HepG2 (cell line): ENCODE results near the gene TMEM267. TPM values are rescaled to one million over a fixed set of nuclear protein-coding genes. Genes with fewer than 3 reads are reported as not detected.

Experiments used
- ATAC-seq: fragments of 200-7000 bp; cut with Tn5 transposase; 3 replicates; pipeline ENCODE4 v1.9.1; 2020; ENCODE audit warnings: mild to moderate bottlenecking, moderate library complexity
- BruUV-seq: library from RNA; stranded (reverse); fragments of 400-500 nt; replicated peaks from 2 replicates; lab custom pipeline; 2021; lab: Mats Ljungman, UMichigan
- CTCF ChIA-PET: fragments of 300-600 bp; formaldehyde crosslinking; extraction: SDS; loops from one replicate; lab custom pipeline; 2021; ENCODE audit warnings: low total read pairs, inconsistent platforms, low intra/inter-chr PET ratio; lab: Yijun Ruan, JAX
- POLR2A ChIA-PET: fragments of 350-600 bp; sonication (Branson Sonifier 250); formaldehyde crosslinking; loops from one replicate; lab custom pipeline; 2020; ENCODE audit warnings: antibody characterized with exemption, inconsistent platforms; lab: Yijun Ruan, JAX
- DNase-seq: peaks from one replicate; pipeline ENCODE4 v3.0.0-alpha.2; 2015; ENCODE audit warnings: low spot score
- FAIRE-seq: peaks from 3 replicates; lab custom pipeline; 2011; peaks lifted over from hg19 to GRCh38; lab: Jason Lieb, UNC
- H2AFZ ChIP-seq: one replicate; pipeline ENCODE4 v1.6.1; 2011; ENCODE audit warnings: low read length, inconsistent platforms
- H3K27ac ChIP-seq: fragments of 300-600 bp; 3 replicates; pipeline ENCODE4 v1.8.0; 2011; ENCODE audit warnings: mixed run types, mild to moderate bottlenecking, mixed read lengths, low read length, inconsistent platforms; ENCODE audit not compliant: insufficient read depth; ENCODE audit errors: extremely low read length
- H3K27me3 ChIP-seq, 2 experiments: fragments of 200-600 bp in 1 of 2; 2 replicates in 1 of 2; 3 replicates in 1 of 2; pipeline versions ENCODE4 v1.6.0 to v1.8.0; 2011; ENCODE audit warnings: low read length in 2 of 2, mild to moderate bottlenecking in 2 of 2, moderate library complexity in 2 of 2, inconsistent platforms in 1 of 2; ENCODE audit not compliant: insufficient read depth in 2 of 2, control insufficient read depth in 1 of 2
- H3K36me3 ChIP-seq, 2 experiments: fragments of 200-600 bp in 1 of 2; replicated peaks in 1 of 2; 2 replicates in 1 of 2; 3 replicates in 1 of 2; pipeline versions ENCODE4 v1.5.1 to v1.8.0; 2011; ENCODE audit warnings: low read length in 2 of 2, inconsistent platforms in 1 of 2; ENCODE audit not compliant: insufficient read depth in 2 of 2, control insufficient read depth in 1 of 2
- H3K4me1 ChIP-seq: 2 replicates; pipeline ENCODE4 v1.5.1; 2012; ENCODE audit warnings: low read length, inconsistent platforms; ENCODE audit not compliant: insufficient read depth
- H3K4me2 ChIP-seq: 2 replicates; pipeline ENCODE4 v1.6.0; 2011; ENCODE audit warnings: low read depth, low read length, inconsistent platforms
- H3K4me3 ChIP-seq, 3 experiments: fragments of 200-600 bp in 1 of 3; sonication (generic), shearing (Covaris generic) in 1 of 3; replicated peaks in 1 of 3; 2 replicates each; pipeline ENCODE4 v1.5.1; 2011 to 2016; ENCODE audit warnings: low read length in 3 of 3, inconsistent platforms in 2 of 3, low read depth in 2 of 3, mild to moderate bottlenecking in 2 of 3, control low read depth in 1 of 3, mixed read lengths in 1 of 3; ENCODE audit not compliant: insufficient read depth in 1 of 3
- H3K79me2 ChIP-seq: one replicate; pipeline ENCODE4 v1.6.1; 2011; ENCODE audit warnings: low read length, inconsistent platforms; ENCODE audit not compliant: insufficient read depth
- H3K9ac ChIP-seq: 2 replicates; pipeline ENCODE4 v1.6.0; 2011; ENCODE audit warnings: mild to moderate bottlenecking, low read depth, low read length, inconsistent platforms; ENCODE audit not compliant: insufficient read depth
- H3K9me3 ChIP-seq: 2 replicates; pipeline ENCODE4 v1.5.1; 2012; ENCODE audit warnings: mild to moderate bottlenecking, low read length
- H4K20me1 ChIP-seq: 2 replicates; pipeline ENCODE4 v1.6.0; 2011; ENCODE audit warnings: inconsistent platforms, mild to moderate bottlenecking, low read length, moderate library complexity; ENCODE audit not compliant: insufficient read depth
- CSRNP1 ChIP-seq: sonication (generic); formaldehyde crosslinking; IDR thresholded peaks from 2 replicates; pipeline ENCODE4 v1.8.1; 2023; ENCODE audit warnings: mild to moderate bottlenecking, missing genetic modification reagents
- KLF13 ChIP-seq: sonication (generic); formaldehyde crosslinking; IDR thresholded peaks from 2 replicates; pipeline ENCODE4 v1.4.0; 2020; ENCODE audit warnings: mild to moderate bottlenecking, missing genetic modification reagents
- POLR2G ChIP-seq: fragments of 200-400 bp; formaldehyde crosslinking; IDR thresholded peaks from 2 replicates; pipeline ENCODE4 v1.6.1; 2018; ENCODE audit warnings: mild to moderate bottlenecking, low read depth, low read length, moderate library complexity
- RFX3 ChIP-seq: IDR thresholded peaks from 2 replicates; pipeline ENCODE4 v1.6.1; 2016; ENCODE audit warnings: missing biosample characterization, missing genetic modification reagents
- SKIL ChIP-seq: sonication (generic); formaldehyde crosslinking; IDR thresholded peaks from 2 replicates; pipeline ENCODE4 v1.8.0; 2022; ENCODE audit warnings: missing genetic modification reagents, mild to moderate bottlenecking, moderate library complexity, borderline replicate concordance
- ZNF614 ChIP-seq: IDR thresholded peaks from 2 replicates; pipeline ENCODE4 v1.6.1; 2018; ENCODE audit warnings: missing biosample characterization, missing genetic modification reagents, inconsistent platforms, borderline replicate concordance
- whole genome bisulfite sequencing: methylation state at CpG from one replicate; pipeline ENCODE4 v1.1.6; 2017; ENCODE audit warnings: low lambda C conversion rate; 5-methylcytosine and 5-hydroxymethylcytosine counted together
- in situ Hi-C: cut with HindIII; loops from 2 replicates; pipeline ENCODE4 v1.10.0; 2017; ENCODE audit warnings: low pct_unique_long_range_greater_than_20kb; ENCODE audit not compliant: extremely low pct_ligation_motif_present
- intact Hi-C: fragments of 100-400 bp; cut with micrococcal nuclease; formaldehyde crosslinking; loops from one replicate; pipeline ENCODE4 v1.10.0; 2022; ENCODE audit not compliant: unreplicated experiment
- polyA plus RNA-seq, 8 experiments: library from polyadenylated mRNA; depleted of rRNA in 3 of 8; stranded (reverse) in 7 of 8; unstranded in 1 of 8; fragments of >200 nt; fragmentation: Illumina TruSeq in 4 of 8; extraction: Trizol in 4 of 8; gene quantifications; 2 replicates each; pipeline versions ENCODE4 v1.2.1 to v1.2.3, GENCODE V29; 2011 to 2016; ENCODE audit warnings: low read depth in 4 of 8, missing spikeins in 1 of 8, mixed read lengths in 1 of 8; ENCODE audit not compliant: insufficient read depth in 1 of 8
- total RNA-seq, 5 experiments: library from RNA; depleted of rRNA; stranded (reverse); fragments of >200 nt; fragmentation: Illumina TruSeq; extraction: Trizol; gene quantifications; 2 replicates each; pipeline ENCODE4 v1.2.3, GENCODE V29; 2016; ENCODE audit warnings: low read depth in 1 of 5

The TMEM267 gene
- total and polyA plus RNA-seq, 2 of the 13 experiments (the other 11 are each of a cell fraction or from before 2014, with no cell fraction given), result 8.9 to 12.6 TPM

- Histone ChIP-seq H3K27ac (no peak overlapping the region), H3K4me2 (no peak overlapping the region), H3K79me2 (no peaks in the 10 kb centered on the region), H3K4me1 (peaks cover 32% of the 10 kb centered on the region), H3K36me3 (no peaks in the 10 kb centered on the region), H3K9ac (no peak overlapping the region), H3K27me3 (no peaks in the 10 kb centered on the region; a peak in 2 of 5 replicates), H2AFZ (no peak overlapping the region), H4K20me1 (no peaks in the 10 kb centered on the region), H3K4me3 (no peak overlapping the region), H3K9me3 (no peaks in the 10 kb centered on the region)
- in situ Hi-C loops, result no loop called here
- ATAC-seq (no peak), DNase-seq (no peak), FAIRE-seq (no peak)
- CTCF ChIA-PET, result no interaction called here
- TF ChIP-seq ZNF614 (CRISPR knock-in tag), result no peak
- no peak for TF ChIP-seq POLR2G
- no peak for TF ChIP-seq KLF13 (CRISPR knock-in tag)
- no peak for TF ChIP-seq RFX3 (CRISPR knock-in tag)
- no peak for TF ChIP-seq CSRNP1 (CRISPR knock-in tag)
- no peak for TF ChIP-seq SKIL (CRISPR knock-in tag)
- 4% methylated on average over 3 of the region's 3 CpGs for WGBS
- BruUV-seq, result no TSS peak
- intact Hi-C loops, result no loop called here
- POLR2A ChIA-PET, result interaction anchor here (0.9 kb wide), 1 partner anchor 14 kb away, joined by 3 read pairs; no protein-coding TSS in a partner anchor
Observed at GRCh38 chr5:43416803-43417394, 66.8 kb downstream of the TMEM267 start.
